Fibroblast of mammary gland (primary cell): ENCODE data around the gene TP63.

Experiments
- DNase-seq: peaks from one replicate; pipeline ENCODE4 v3.0.0-alpha.2; 2010; ENCODE audit warnings: low read depth
- H3K4me3 ChIP-seq: 2 replicates; pipeline ENCODE4 v1.5.1; 2011; ENCODE audit warnings: low read depth, mild to moderate bottlenecking, low read length, moderate library complexity; ENCODE audit not compliant: control insufficient read depth
- CTCF ChIP-seq: conservative IDR thresholded peaks from 2 replicates; pipeline ENCODE4 v1.5.1; 2011; ENCODE audit warnings: low read depth, low read length, inconsistent platforms; ENCODE audit not compliant: control insufficient read depth, insufficient read depth

The TP63 gene

DNA sequence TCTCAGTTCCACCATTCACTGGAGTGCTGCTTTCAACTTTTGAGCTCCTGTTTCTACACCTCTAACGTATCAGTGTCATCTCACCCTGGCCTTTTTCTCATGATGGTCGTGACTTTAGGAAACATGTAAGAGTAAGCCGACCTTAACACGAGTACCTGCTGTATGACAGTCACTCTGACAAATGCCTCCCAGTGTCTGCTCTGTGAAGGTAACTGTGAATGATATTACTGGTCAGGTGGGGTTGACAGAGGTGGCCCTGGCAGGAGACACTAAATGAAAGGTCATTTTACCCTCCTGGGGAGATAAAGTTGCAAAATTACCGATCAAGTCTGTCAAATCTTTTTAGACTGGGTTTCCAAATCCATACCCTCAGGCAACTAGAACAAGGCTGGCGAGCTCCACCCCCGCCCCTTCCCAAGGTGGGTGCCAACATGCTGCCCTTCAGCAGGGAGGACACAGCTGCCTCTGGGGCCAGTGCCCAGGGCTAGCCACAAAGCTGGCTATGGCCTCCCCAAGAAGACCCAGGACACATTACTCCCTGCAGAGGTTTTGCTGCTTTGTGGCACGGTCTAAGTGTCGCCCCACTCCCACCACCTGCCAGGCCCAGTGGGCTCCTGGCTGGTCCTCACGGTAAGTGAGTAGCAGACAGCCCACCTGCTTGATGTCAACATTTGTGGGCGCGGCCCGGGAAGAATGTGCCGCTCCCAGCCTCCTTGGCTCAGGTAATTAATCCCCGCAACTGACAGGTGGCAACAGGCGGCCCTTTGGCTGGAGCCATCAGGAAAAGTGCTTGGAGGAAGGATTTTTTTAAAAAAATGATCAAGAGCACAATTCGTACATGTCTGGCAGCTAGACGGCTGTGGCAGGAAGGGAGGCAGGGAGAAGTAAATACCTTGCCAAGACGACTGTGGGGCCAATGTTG lies 211.8 kb downstream of the TP63 start:
- DNase-seq = no peak
- TF ChIP-seq CTCF = no peak
- no peak overlapping the region for H3K4me3 ChIP-seq

DNA sequence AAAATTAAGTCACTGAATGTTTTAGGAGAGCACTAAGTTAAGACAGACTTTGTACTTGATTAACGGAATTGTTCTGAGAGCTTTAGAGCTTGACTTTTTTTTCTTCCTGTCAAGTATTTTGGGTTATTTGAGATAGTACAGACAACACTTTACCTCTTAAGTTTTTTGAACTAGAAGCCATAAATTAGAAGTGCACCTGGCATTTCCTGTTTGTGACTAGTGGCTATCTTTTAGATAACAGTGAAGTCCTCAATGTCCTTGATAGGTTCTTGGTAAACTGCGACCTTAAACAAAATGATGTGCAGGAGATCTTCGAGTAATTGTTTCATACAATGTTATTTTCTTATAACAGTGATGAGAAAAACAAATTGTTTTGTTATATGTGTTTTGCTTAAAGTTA lies 213.9 kb downstream of the TP63 start:
- TF ChIP-seq CTCF = no peak
- H3K4me3 ChIP-seq = no peak overlapping the region
- no peak for DNase-seq

DNA sequence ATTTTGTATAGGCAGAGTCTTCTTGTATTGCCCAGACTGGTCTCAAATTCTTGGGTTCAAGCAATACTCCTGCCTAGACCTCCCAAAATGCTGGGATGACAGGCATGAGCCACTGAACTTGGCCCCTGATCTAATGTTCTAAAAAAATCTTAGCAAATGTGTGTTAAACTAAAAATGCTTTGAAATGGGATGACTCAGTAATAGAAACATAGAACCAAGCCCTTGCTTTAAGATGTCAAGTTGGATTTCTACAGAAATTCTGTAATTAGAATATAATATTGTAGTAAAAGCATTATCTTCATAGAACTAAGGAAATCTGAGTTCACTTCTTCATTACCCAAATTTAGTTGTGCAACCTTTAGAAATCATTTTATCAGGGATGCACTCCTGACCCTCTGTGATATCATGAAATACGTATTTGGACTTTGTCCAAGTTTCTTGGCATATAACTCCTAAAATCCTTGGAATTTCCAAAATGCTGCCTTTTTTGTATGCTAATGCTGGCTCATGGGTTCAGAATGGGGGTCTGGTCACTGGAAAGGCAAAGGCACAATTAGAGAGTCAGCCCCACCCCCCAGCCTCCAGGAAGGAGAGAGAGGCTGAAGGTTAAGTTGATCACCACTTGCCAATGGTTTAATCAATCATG lies 217.3 kb downstream of the TP63 start:
- TF ChIP-seq CTCF = no peak
- DNase-seq = peak; percentile 10
- H3K4me3 ChIP-seq = no peak overlapping the region

- DNase-seq = no peak
- TF ChIP-seq CTCF = no peak
- no peak overlapping the region for H3K4me3 ChIP-seq
These were observed 218.1 kb downstream of the TP63 start for GRCh38 chr3:189849262-189849661.

GRCh38 chr3:189851682-189852081 lies 220.5 kb downstream of the TP63 start:
- no peak overlapping the region for H3K4me3 ChIP-seq
- DNase-seq = no peak
- no peak for TF ChIP-seq CTCF

- no peak overlapping the region for H3K4me3 ChIP-seq
- TF ChIP-seq CTCF = no peak
- no peak for DNase-seq
These were observed 222.7 kb downstream of the TP63 start for GRCh38 chr3:189853906-189854305.

GRCh38 chr3:189860296-189860695 lies 229.1 kb downstream of the TP63 start:
- no peak for DNase-seq
- H3K4me3 ChIP-seq = no peak overlapping the region
- TF ChIP-seq CTCF = no peak
